SK-N-SH (cell line): Measurements from ENCODE around the gene TMEM134.

ENCODE experiments used
- ELF1 ChIP-seq: IDR thresholded peaks from 2 replicates; pipeline ENCODE4 v1.4.0; 2012
- EP300 ChIP-seq, 2 experiments: IDR thresholded peaks; 2 replicates each; pipeline versions ENCODE4 v1.4.0 to v1.6.1; 2012; ENCODE audit warnings: borderline replicate concordance in 1 of 2, low read depth in 1 of 2, low read length in 1 of 2
- FOXJ3 ChIP-seq: sonication (generic); formaldehyde crosslinking; IDR thresholded peaks from 2 replicates; pipeline ENCODE4 v1.5.1; 2020; ENCODE audit warnings: mild to moderate bottlenecking, missing genetic modification reagents
- GABPA ChIP-seq: IDR thresholded peaks from 2 replicates; pipeline ENCODE4 v1.4.0; 2012; ENCODE audit warnings: low read depth, mild to moderate bottlenecking
- JUND ChIP-seq: IDR thresholded peaks from 2 replicates; pipeline ENCODE4 v1.4.0; 2012
- NRF1 ChIP-seq: IDR thresholded peaks from 2 replicates; pipeline ENCODE4 v1.6.1; 2012; ENCODE audit warnings: low read depth, mild to moderate bottlenecking, low read length
- POLR2AphosphoS5 ChIP-seq: IDR thresholded peaks from 2 replicates; pipeline ENCODE4 v1.6.1; 2012; ENCODE audit warnings: low read depth, low read length
- RAD21 ChIP-seq: IDR thresholded peaks from 2 replicates; pipeline ENCODE4 v1.6.1; 2012; ENCODE audit warnings: mild to moderate bottlenecking, low read length
- RXRA ChIP-seq: IDR thresholded peaks from 2 replicates; pipeline ENCODE4 v1.4.0; 2012; ENCODE audit warnings: low read depth, mild to moderate bottlenecking, borderline replicate concordance
- SMC3 ChIP-seq: IDR thresholded peaks from 2 replicates; pipeline ENCODE4 v1.6.1; 2012; ENCODE audit warnings: low read depth, low read length, improper control_type of control experiment
- TAF1 ChIP-seq: IDR thresholded peaks from 2 replicates; pipeline ENCODE4 v1.6.1; 2012; ENCODE audit warnings: low read depth, mild to moderate bottlenecking, low read length, moderate library complexity, borderline replicate concordance
- TF ChIP-seq, protein P1 (sequence below): fragments of 200-600 bp; sonication (generic); IDR thresholded peaks from 2 replicates; pipeline ENCODE4 v1.6.1; 2017; ENCODE audit warnings: antibody characterized with exemption, mild to moderate bottlenecking, moderate library complexity
- TF ChIP-seq, protein P2 (sequence below): IDR thresholded peaks from 2 replicates; pipeline ENCODE4 v1.4.0; 2012; ENCODE audit warnings: low read depth, borderline replicate concordance
- TF ChIP-seq, protein P3 (sequence below): IDR thresholded peaks from 2 replicates; pipeline ENCODE4 v1.4.0; 2012; ENCODE audit warnings: low read depth

DNA sequence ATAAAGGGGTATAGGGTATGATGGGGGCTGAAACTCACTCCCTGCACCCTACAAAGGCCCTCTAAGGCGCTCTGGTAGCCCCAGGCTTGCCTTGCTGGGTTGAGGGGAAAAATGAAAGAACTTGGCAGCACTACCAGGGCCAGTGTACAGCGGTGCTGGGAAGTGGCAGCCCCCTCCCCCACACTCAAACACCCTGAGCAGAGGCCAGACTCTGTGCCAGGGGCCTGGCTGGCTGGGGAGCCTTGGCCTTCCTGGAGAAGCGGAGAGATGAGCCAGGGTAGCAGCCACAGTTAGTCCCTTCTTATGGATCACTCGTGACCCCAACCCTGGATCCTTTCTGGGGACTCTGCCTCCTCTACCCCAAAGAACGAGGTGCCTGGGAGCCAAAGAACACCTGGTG is 2.7 kb downstream of the TMEM134 start:
- TF ChIP-seq, protein P1, sequence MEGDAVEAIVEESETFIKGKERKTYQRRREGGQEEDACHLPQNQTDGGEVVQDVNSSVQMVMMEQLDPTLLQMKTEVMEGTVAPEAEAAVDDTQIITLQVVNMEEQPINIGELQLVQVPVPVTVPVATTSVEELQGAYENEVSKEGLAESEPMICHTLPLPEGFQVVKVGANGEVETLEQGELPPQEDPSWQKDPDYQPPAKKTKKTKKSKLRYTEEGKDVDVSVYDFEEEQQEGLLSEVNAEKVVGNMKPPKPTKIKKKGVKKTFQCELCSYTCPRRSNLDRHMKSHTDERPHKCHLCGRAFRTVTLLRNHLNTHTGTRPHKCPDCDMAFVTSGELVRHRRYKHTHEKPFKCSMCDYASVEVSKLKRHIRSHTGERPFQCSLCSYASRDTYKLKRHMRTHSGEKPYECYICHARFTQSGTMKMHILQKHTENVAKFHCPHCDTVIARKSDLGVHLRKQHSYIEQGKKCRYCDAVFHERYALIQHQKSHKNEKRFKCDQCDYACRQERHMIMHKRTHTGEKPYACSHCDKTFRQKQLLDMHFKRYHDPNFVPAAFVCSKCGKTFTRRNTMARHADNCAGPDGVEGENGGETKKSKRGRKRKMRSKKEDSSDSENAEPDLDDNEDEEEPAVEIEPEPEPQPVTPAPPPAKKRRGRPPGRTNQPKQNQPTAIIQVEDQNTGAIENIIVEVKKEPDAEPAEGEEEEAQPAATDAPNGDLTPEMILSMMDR = no peak
- TF ChIP-seq, protein P2, sequence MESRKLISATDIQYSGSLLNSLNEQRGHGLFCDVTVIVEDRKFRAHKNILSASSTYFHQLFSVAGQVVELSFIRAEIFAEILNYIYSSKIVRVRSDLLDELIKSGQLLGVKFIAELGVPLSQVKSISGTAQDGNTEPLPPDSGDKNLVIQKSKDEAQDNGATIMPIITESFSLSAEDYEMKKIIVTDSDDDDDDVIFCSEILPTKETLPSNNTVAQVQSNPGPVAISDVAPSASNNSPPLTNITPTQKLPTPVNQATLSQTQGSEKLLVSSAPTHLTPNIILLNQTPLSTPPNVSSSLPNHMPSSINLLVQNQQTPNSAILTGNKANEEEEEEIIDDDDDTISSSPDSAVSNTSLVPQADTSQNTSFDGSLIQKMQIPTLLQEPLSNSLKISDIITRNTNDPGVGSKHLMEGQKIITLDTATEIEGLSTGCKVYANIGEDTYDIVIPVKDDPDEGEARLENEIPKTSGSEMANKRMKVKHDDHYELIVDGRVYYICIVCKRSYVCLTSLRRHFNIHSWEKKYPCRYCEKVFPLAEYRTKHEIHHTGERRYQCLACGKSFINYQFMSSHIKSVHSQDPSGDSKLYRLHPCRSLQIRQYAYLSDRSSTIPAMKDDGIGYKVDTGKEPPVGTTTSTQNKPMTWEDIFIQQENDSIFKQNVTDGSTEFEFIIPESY = no peak
- TF ChIP-seq SMC3 (no peak), NRF1 (no peak), ELF1 (no peak), GABPA (no peak), RXRA (no peak), FOXJ3 (CRISPR knock-in tag) (no peak), RAD21 (no peak), EP300 (IDR thresholded peaks at IDR 0.05; ENCODE audit: borderline replicate concordance in 1 of 2, low read depth in 1 of 2, low read length in 1 of 2) (no peak), POLR2AphosphoS5 (no peak), JUND (no peak), TAF1 (no peak)
- TF ChIP-seq, protein P3, sequence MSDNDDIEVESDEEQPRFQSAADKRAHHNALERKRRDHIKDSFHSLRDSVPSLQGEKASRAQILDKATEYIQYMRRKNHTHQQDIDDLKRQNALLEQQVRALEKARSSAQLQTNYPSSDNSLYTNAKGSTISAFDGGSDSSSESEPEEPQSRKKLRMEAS = no peak
